ENCODE data around the gene FYTTD1.
"Not testable (repeated sequence)": the region's sequence is repeated elsewhere in the genome, so short reads cannot be mapped to it uniquely, and the experiment has no call there.

DNA sequence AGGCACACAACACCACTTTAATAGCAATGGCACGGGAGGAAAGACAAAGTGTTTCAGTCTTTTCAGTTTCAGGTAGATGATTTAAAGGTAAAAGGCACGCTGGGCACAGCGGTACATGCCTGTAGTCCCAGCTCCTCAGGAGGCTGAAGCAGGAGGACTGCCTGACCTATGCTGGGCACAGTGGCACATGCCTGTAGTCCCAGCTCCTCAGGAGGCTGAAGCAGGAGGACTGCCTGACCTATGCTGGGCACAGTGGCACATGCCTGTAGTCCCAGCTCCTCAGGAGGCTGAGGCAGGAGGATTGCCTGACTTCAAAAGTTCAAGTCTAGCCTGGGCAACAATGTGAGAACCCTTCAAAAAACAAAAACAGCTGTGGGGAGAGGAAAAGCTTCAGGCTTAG is 21.8 kb upstream of the FYTTD1 start:
- TF ChIP-seq, protein P1, sequence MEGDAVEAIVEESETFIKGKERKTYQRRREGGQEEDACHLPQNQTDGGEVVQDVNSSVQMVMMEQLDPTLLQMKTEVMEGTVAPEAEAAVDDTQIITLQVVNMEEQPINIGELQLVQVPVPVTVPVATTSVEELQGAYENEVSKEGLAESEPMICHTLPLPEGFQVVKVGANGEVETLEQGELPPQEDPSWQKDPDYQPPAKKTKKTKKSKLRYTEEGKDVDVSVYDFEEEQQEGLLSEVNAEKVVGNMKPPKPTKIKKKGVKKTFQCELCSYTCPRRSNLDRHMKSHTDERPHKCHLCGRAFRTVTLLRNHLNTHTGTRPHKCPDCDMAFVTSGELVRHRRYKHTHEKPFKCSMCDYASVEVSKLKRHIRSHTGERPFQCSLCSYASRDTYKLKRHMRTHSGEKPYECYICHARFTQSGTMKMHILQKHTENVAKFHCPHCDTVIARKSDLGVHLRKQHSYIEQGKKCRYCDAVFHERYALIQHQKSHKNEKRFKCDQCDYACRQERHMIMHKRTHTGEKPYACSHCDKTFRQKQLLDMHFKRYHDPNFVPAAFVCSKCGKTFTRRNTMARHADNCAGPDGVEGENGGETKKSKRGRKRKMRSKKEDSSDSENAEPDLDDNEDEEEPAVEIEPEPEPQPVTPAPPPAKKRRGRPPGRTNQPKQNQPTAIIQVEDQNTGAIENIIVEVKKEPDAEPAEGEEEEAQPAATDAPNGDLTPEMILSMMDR (IDR thresholded peaks at IDR 0.05; ENCODE audit: low read depth, low read length), result not testable (repeated sequence)
- TF ChIP-seq, protein P2, sequence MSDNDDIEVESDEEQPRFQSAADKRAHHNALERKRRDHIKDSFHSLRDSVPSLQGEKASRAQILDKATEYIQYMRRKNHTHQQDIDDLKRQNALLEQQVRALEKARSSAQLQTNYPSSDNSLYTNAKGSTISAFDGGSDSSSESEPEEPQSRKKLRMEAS (IDR thresholded peaks at IDR 0.05; ENCODE audit: low read depth, low read length), result not testable (repeated sequence)
